ENCODE results near the gene ANKFN1.
A peak's percentile ranks its signal among the peaks of the same experiment; 100 is the strongest.

The ANKFN1 gene

DNA sequence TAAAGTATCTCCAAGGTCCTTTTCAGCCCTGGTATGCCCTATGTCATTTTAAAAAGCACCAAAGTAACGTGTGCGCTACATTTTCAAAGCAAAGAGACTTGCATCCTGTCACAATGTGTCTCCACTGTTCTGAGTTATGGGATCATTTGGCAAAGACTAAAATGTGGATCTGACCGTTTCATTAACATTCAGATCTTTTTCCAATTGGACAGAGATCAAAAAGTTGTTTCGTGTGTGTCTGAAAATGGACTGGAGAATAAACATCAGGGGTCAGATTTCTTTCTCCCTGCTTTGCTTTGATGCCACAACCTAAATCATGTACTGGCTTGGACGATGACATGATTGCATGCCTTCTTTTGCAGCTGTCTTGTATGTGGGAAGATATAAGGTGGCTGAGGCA lies 304.2 kb downstream of the ANKFN1 start:
- TF ChIP-seq, protein P1, sequence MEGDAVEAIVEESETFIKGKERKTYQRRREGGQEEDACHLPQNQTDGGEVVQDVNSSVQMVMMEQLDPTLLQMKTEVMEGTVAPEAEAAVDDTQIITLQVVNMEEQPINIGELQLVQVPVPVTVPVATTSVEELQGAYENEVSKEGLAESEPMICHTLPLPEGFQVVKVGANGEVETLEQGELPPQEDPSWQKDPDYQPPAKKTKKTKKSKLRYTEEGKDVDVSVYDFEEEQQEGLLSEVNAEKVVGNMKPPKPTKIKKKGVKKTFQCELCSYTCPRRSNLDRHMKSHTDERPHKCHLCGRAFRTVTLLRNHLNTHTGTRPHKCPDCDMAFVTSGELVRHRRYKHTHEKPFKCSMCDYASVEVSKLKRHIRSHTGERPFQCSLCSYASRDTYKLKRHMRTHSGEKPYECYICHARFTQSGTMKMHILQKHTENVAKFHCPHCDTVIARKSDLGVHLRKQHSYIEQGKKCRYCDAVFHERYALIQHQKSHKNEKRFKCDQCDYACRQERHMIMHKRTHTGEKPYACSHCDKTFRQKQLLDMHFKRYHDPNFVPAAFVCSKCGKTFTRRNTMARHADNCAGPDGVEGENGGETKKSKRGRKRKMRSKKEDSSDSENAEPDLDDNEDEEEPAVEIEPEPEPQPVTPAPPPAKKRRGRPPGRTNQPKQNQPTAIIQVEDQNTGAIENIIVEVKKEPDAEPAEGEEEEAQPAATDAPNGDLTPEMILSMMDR (IDR thresholded peaks at IDR 0.05), result no peak

- TF ChIP-seq, protein P1 (IDR thresholded peaks at IDR 0.05), result no peak
Measured at GRCh38 chr17:56465886-56466285, 312.6 kb downstream of the ANKFN1 start.

DNA sequence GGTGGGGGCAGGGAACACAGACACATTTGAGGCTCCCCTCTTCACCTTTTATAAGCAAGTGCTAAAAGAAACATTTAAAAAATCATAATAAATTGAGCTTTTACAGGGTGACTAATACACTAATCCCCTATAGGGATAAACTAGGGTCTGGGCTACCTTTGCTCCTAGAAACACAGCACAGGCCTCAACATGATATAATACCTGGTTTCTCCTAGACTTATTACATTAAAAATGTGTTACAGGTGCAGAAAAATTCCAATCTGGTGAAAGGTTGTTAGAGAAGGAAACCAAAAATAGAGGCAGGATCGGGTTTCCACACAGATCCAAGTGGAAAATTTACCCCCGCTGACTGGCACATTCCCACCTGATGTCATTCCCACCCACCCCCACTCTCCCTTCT lies 315.6 kb downstream of the ANKFN1 start:
- TF ChIP-seq, protein P1 (IDR thresholded peaks at IDR 0.05), result no peak

DNA sequence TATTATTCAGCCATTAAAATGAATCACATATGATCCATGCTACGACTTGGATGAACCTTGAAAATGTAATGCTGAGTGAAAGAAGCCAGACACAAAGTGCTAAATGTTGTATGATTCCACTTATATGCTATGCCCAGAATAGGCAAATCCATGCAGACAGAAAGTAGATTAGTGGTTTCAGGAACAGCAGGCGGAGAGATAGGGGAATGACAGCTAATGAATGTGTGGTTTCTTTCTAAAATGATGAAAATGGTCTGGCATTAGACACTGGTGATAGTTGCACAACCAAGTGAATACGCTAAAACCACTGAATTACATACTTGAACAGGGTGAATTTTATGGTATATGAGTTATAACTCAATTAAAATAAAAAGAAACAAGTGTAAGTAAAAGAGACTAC lies 318.4 kb downstream of the ANKFN1 start:
- TF ChIP-seq, protein P1 (IDR thresholded peaks at IDR 0.05), result no peak

DNA sequence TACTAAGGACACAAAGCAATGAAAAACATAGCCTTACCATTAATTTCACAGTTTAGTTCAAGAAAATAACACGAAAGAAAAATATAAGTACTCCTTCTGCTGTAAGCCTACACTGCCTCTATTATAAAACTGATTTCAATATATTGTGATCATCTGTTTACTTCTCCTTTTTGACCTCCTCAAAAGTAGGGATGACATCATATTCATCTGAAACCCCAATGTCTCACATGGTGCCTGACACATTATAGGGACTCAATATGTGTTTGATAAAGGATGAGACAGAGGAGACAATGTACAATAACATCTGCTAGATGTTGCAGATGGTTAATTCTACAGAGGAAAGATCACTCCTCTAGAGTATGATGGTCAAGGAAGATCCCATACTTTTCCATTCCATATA lies 321.8 kb downstream of the ANKFN1 start:
- TF ChIP-seq, protein P1 (IDR thresholded peaks at IDR 0.05), result no peak

- TF ChIP-seq, protein P1 (IDR thresholded peaks at IDR 0.05), result peak; percentile 73
Measured at GRCh38 chr17:56478836-56479447, 325.7 kb downstream of the ANKFN1 start.

GRCh38 chr17:56480501-56480900 lies 327.2 kb downstream of the ANKFN1 start:
- TF ChIP-seq, protein P1 (IDR thresholded peaks at IDR 0.05), result no peak

DNA sequence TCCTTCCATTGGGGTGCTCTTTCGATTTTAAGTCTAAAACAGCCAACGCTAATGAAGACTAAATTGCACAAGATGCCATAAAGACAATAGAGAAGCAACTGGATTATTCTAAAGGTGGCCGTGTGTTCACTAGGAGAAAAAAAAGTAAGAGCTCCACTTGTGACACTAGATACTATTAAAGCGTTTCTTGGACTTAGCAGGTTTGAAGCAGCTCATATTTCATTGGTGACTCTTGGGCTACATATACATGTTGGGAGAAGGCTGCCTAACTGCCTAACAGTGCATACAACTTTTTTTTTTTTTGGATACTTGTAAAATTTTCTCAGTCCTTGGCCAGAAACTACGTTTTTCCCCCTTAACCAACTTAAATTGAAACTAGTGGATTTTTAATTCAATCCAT lies 328.4 kb downstream of the ANKFN1 start:
- TF ChIP-seq, protein P1 (IDR thresholded peaks at IDR 0.05), result no peak

Measured in LNCAP (cell line).